ENCODE data around the gene CELF5. TPM values are rescaled to one million over a fixed set of nuclear protein-coding genes. Genes with fewer than 3 reads are reported as not detected.

Gene CELF5
- total and polyA plus RNA-seq, 9 of the 15 experiments (the other 6 are each of a cell fraction or from before 2014, with no cell fraction given) = 0.01 to 0.56 (median 0.22) TPM

GRCh38 chr19:3193256-3194105, 31.0 kb upstream of the CELF5 start (continued):
- TF ChIP-seq PRPF4 (IDR thresholded peaks at IDR 0.05; ENCODE audit: insufficient read depth, low read depth, low read length, poor library complexity, severe bottlenecking) (no peak), CBFA2T3 (IDR thresholded peaks at IDR 0.05) (no peak), ZNF75A (CRISPR knock-in tag; IDR thresholded peaks at IDR 0.05) (no peak), SMC3 (conservative IDR thresholded peaks at IDR 0.05; ENCODE audit: insufficient read depth, low read depth, low read length) (no peak), GABPB1 (CRISPR knock-in tag; IDR thresholded peaks at IDR 0.05) (0 out of 2 replicates have a peak, but pooled peaks have one; percentile 18), ZNF512 (tag; IDR thresholded peaks at IDR 0.05) (no peak), ZNF263 (CRISPR knock-in tag; IDR thresholded peaks at IDR 0.05; ENCODE audit: borderline replicate concordance) (no peak), SMARCA5 (IDR thresholded peaks at IDR 0.05) (no peak), ESRRA (IDR thresholded peaks at IDR 0.05; ENCODE audit: borderline replicate concordance, low read depth) (no peak), HINFP (tag; conservative IDR thresholded peaks at IDR 0.05; ENCODE audit: low read depth) (0 out of 2 replicates have a peak, but pooled peaks have one; percentile 48), E2F1 (CRISPR knock-in tag; IDR thresholded peaks at IDR 0.05) (no peak), NR2F6 (CRISPR knock-in tag; IDR thresholded peaks at IDR 0.05) (no peak), TBP (optimal IDR thresholded peaks at IDR 0.05; ENCODE audit: low read depth, low read length) (peak; percentile 43), HNRNPLL (IDR thresholded peaks at IDR 0.05; ENCODE audit: low read depth, low read length, poor library complexity, severe bottlenecking) (no peak)

Measured in K562 (cell line).